ENCODE data around the gene TOPBP1.
"Not testable (repeated sequence)": the region's sequence is repeated elsewhere in the genome, so short reads cannot be mapped to it uniquely, and the experiment has no call there.

The TOPBP1 gene

GRCh38 chr3:133661454-133662277, at the start of gene TOPBP1:
Gene TOPBP1, minus strand, starts transcription at chr3:133661941. Its CDS starts 814 bp downstream, at chr3:133661127.
- DNase-seq, result peak; percentile 91

GRCh38 chr3:133711013-133711412, 49.3 kb upstream of the TOPBP1 start:
- ATAC-seq (no peak), DNase-seq (no peak)

More at GRCh38 chr3:133661454-133662277, at the start of gene TOPBP1:
- ATAC-seq, result peak; percentile 85

GRCh38 chr3:133709139-133709750, 47.5 kb upstream of the TOPBP1 start:
- ATAC-seq (no peak), DNase-seq (no peak)

GRCh38 chr3:133706033-133706432, 44.3 kb upstream of the TOPBP1 start:
- no peak for ATAC-seq
- no peak for DNase-seq

- ATAC-seq (no peak), DNase-seq (no peak)
Observed at GRCh38 chr3:133703915-133704314, 42.2 kb upstream of the TOPBP1 start.

GRCh38 chr3:133701435-133702358, 40.0 kb upstream of the TOPBP1 start:
- ATAC-seq (no peak), DNase-seq (no peak)

- no peak for DNase-seq
- ATAC-seq, result no peak
Observed at GRCh38 chr3:133700351-133700750, 38.6 kb upstream of the TOPBP1 start.

GRCh38 chr3:133699903-133700302, 38.2 kb upstream of the TOPBP1 start:
- no peak for DNase-seq
- ATAC-seq, result no peak

GRCh38 chr3:133699467-133699866, 37.7 kb upstream of the TOPBP1 start:
- DNase-seq (no peak), ATAC-seq (no peak)

GRCh38 chr3:133697960-133698359, 36.2 kb upstream of the TOPBP1 start:
- ATAC-seq (no peak), DNase-seq (no peak)

- ATAC-seq, result no peak
- DNase-seq, result no peak
Observed at GRCh38 chr3:133695560-133696171, 33.9 kb upstream of the TOPBP1 start.

- no peak for ATAC-seq
- no peak for DNase-seq
Observed at GRCh38 chr3:133694288-133695268, 32.8 kb upstream of the TOPBP1 start.

GRCh38 chr3:133693821-133694220, 32.1 kb upstream of the TOPBP1 start:
- no peak for DNase-seq
- no peak for ATAC-seq

GRCh38 chr3:133692759-133693158, 31.0 kb upstream of the TOPBP1 start:
- no peak for DNase-seq
- no peak for ATAC-seq

- DNase-seq (no peak), ATAC-seq (peak; percentile 79)
Observed at GRCh38 chr3:133691273-133692107, 29.7 kb upstream of the TOPBP1 start.

GRCh38 chr3:133677993-133678392, 16.3 kb upstream of the TOPBP1 start:
- DNase-seq, ATAC-seq: not testable (repeated sequence)

- no peak for DNase-seq
- no peak for ATAC-seq
Observed at GRCh38 chr3:133676336-133677118, 14.8 kb upstream of the TOPBP1 start.

GRCh38 chr3:133675631-133676335, 14.0 kb upstream of the TOPBP1 start:
- no peak for DNase-seq
- ATAC-seq, result no peak
